MM.1S (cell line): Measurements from ENCODE around the gene COL26A1.
"Not testable (repeated sequence)": the region's sequence is repeated elsewhere in the genome, so short reads cannot be mapped to it uniquely, and the experiment has no call there.

Experiments used
- DNase-seq: peaks from one replicate; pipeline ENCODE4 v3.0.0-alpha.2; 2015
- H2AFZ ChIP-seq: fragments of 300-600 bp; sonication (generic); 2 replicates; pipeline ENCODE4 v1.6.0; 2016; ENCODE audit warnings: antibody characterized with exemption, low read length
- H3F3A ChIP-seq: fragments of 300-600 bp; sonication (generic); 2 replicates; pipeline ENCODE4 v1.6.1; 2016; ENCODE audit warnings: mild to moderate bottlenecking, antibody characterized with exemption, low read length, moderate library complexity, mixed read lengths; ENCODE audit not compliant: insufficient read depth
- H3K27ac ChIP-seq: fragments of 300-600 bp; sonication (generic); 2 replicates; pipeline ENCODE4 v1.5.1; 2016; ENCODE audit warnings: mild to moderate bottlenecking, low read length
- H3K27me3 ChIP-seq: fragments of 300-600 bp; sonication (generic); replicated peaks from 2 replicates; pipeline ENCODE4 v1.6.0; 2016; ENCODE audit warnings: low read length; ENCODE audit not compliant: insufficient read depth
- H3K36me3 ChIP-seq: fragments of 300-600 bp; sonication (generic); replicated peaks from 2 replicates; pipeline ENCODE4 v1.6.1; 2016; ENCODE audit warnings: mild to moderate bottlenecking, low read length, mixed read lengths; ENCODE audit not compliant: insufficient read depth
- H3K4me1 ChIP-seq: fragments of 300-600 bp; sonication (generic); 2 replicates; pipeline ENCODE4 v1.6.1; 2016; ENCODE audit warnings: low read length, mixed read lengths
- H3K4me2 ChIP-seq: fragments of 300-600 bp; sonication (generic); 2 replicates; pipeline ENCODE4 v1.6.0; 2016; ENCODE audit warnings: low read depth, low read length
- H3K4me3 ChIP-seq: fragments of 300-600 bp; sonication (generic); 2 replicates; pipeline ENCODE4 v1.5.1; 2016; ENCODE audit warnings: low read length, mixed read lengths
- H3K79me2 ChIP-seq: fragments of 300-600 bp; sonication (generic); 2 replicates; pipeline ENCODE4 v1.6.1; 2016; ENCODE audit warnings: mixed run types, low read length, mixed read lengths
- H3K9ac ChIP-seq: fragments of 300-600 bp; sonication (generic); 2 replicates; pipeline ENCODE4 v1.6.1; 2016; ENCODE audit warnings: low read length, mixed read lengths
- H3K9me2 ChIP-seq: fragments of 300-600 bp; sonication (generic); replicated peaks from 2 replicates; pipeline ENCODE4 v1.6.1; 2016; ENCODE audit warnings: mild to moderate bottlenecking, low read length, mixed read lengths; ENCODE audit not compliant: insufficient read depth
- H3K9me3 ChIP-seq: fragments of 300-600 bp; sonication (generic); replicated peaks from 2 replicates; pipeline ENCODE4 v1.6.1; 2016; ENCODE audit warnings: mild to moderate bottlenecking, low read length, mixed read lengths; ENCODE audit not compliant: insufficient read depth
- H4K20me1 ChIP-seq: fragments of 300-600 bp; sonication (generic); 2 replicates; pipeline ENCODE4 v1.6.1; 2016; ENCODE audit warnings: mild to moderate bottlenecking, low read length, moderate library complexity, mixed read lengths; ENCODE audit not compliant: insufficient read depth
- EZH2 ChIP-seq: fragments of 300-600 bp; sonication (generic); optimal IDR thresholded peaks from 2 replicates; pipeline ENCODE3; 2017; ENCODE audit warnings: low read depth, mild to moderate bottlenecking, antibody characterized with exemption, low read length, mixed read lengths
- EZH2phosphoT487 ChIP-seq: fragments of 300-600 bp; sonication (generic); IDR thresholded peaks from 2 replicates; pipeline ENCODE4 v1.6.1; 2018; ENCODE audit warnings: antibody characterized with exemption, low read length
- TF ChIP-seq, protein P1 (sequence below): fragments of 300-600 bp; sonication (generic); IDR thresholded peaks from 2 replicates; pipeline ENCODE4 v1.5.1; 2016; ENCODE audit warnings: antibody characterized with exemption, low read length, mixed read lengths

Gene COL26A1

DNA sequence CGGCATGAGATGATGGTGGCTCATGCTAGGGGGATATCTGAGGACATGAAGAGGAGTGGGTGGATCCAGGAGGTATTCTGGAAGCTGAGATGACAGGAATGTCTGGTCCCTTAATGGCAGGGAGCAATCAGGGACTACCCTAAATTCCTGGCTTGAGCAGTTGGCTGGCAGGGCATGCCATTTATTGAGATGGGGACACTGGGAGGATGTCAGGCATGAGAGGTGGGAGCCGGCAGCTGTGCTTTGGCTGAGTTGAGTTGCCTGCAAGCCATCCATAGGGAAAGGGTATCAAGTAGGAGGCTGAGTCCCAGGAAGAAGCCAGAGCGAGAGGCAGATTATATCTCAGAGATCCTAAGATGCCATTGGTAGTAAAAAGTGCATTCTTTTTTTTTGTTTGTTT is 69.6 kb downstream of the COL26A1 start:
- no peaks in the 10 kb centered on the region for H3K9me2 ChIP-seq
- no peaks in the 10 kb centered on the region for H3F3A ChIP-seq
- TF ChIP-seq EZH2 (no peak), EZH2phosphoT487 (no peak)
- TF ChIP-seq, protein P1, sequence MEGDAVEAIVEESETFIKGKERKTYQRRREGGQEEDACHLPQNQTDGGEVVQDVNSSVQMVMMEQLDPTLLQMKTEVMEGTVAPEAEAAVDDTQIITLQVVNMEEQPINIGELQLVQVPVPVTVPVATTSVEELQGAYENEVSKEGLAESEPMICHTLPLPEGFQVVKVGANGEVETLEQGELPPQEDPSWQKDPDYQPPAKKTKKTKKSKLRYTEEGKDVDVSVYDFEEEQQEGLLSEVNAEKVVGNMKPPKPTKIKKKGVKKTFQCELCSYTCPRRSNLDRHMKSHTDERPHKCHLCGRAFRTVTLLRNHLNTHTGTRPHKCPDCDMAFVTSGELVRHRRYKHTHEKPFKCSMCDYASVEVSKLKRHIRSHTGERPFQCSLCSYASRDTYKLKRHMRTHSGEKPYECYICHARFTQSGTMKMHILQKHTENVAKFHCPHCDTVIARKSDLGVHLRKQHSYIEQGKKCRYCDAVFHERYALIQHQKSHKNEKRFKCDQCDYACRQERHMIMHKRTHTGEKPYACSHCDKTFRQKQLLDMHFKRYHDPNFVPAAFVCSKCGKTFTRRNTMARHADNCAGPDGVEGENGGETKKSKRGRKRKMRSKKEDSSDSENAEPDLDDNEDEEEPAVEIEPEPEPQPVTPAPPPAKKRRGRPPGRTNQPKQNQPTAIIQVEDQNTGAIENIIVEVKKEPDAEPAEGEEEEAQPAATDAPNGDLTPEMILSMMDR: no peak
- H3K27ac ChIP-seq: no peak overlapping the region
- peaks cover 92% of the 10 kb centered on the region for H3K27me3 ChIP-seq
- H3K79me2 ChIP-seq: no peaks in the 10 kb centered on the region
- no peaks in the 10 kb centered on the region for H4K20me1 ChIP-seq
- no peak overlapping the region for H3K9ac ChIP-seq
- H3K4me1 ChIP-seq: no peaks in the 10 kb centered on the region
- no peaks in the 10 kb centered on the region for H3K36me3 ChIP-seq
- DNase-seq: no peak
- H3K4me2 ChIP-seq: no peak overlapping the region
- H2AFZ ChIP-seq: no peak overlapping the region
- no peak overlapping the region for H3K4me3 ChIP-seq
- no peaks in the 10 kb centered on the region for H3K9me3 ChIP-seq

DNA sequence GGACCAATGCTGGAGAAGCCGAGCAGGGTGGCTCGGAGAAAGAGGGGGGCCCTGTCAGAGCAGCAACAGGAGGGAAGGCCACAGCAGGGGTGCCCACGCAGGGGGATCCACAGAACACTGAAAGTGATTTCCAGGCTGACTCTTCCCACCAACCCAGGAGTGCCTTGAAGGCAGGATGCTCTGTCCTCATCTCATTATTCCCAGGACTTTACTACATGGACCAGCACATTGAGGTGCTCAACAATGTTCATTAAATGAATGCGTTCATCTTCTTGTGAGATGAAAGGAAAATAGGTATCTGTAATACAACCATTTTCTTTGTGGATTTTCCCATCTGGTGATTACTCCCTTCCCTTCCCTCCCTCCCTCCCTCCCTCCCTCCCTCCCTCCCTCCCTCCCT is 71.0 kb downstream of the COL26A1 start:
- Histone ChIP-seq H3K4me1 (no peaks in the 10 kb centered on the region), H3K4me3 (no peak overlapping the region), H3K9ac (no peak overlapping the region), H4K20me1 (no peaks in the 10 kb centered on the region), H3K9me2 (no peaks in the 10 kb centered on the region), H3K9me3 (no peaks in the 10 kb centered on the region), H2AFZ (no peak overlapping the region), H3K27ac (no peak overlapping the region), H3K27me3 (peaks cover 85% of the 10 kb centered on the region), H3K79me2 (no peaks in the 10 kb centered on the region), H3K4me2 (no peak overlapping the region), H3K36me3 (no peaks in the 10 kb centered on the region), H3F3A (no peaks in the 10 kb centered on the region)
- TF ChIP-seq, protein P1: no peak
- TF ChIP-seq EZH2 (no peak), EZH2phosphoT487 (no peak)
- DNase-seq: no peak

DNA sequence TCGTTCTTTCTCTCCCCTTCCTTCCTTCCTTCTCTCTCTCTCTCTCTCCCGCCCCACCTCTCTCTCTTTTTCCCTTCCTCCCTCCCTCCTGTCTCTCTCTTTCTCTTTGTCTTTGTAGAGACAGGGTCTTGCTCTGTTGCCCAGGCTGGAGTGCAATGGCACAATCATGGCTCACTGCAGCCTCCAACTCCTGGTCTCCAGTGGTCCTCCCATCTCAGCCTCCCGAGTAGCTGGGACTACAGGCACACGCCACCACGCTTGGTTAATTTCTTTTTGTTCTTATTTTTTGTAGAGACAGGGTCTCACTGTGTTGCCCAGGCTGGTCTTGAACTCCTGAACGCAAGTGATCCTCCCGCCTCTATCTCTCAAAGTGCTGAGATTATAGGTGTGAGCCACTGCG is 71.5 kb downstream of the COL26A1 start:
- H3K9me2 ChIP-seq: not testable (repeated sequence)

DNA sequence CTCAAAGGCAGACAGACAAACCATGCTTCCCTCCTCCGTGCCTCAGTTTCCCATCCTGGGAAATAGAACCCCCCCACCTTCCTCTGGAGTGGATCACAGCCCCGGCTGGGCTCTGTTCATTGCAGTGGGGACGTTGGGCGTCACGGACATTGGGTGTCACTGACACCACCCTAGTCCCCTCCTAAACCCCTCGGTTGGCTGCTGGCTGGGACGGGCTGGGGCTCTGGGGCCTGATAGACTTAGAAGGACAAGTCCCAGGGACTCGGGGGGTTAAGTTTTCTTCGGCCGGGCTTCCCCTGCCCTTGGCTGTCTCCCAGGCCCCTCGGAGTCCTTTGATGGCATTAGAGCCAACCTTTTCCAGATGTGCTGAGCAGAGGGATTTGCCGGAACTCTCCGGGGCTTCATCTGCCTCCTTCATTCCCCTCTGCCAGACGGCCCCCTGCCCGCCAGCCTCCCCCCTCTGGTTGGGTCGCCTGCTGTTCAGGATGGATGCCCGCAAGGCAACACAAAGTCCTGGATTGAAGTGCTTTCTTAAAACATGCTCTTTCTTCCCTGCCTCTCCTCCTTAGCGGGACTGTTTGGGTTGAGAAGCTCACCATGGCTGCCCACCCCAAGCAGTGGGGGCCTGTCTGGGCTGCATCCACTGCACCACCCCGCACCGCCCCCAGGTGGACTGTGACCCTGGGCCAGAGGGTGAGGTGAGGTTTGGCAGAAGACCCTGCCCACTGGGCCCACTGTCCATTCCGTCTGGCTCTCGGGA is 73.0 kb downstream of the COL26A1 start:
- no peak overlapping the region for H3K4me3 ChIP-seq
- no peaks in the 10 kb centered on the region for H3K4me1 ChIP-seq
- H3K79me2 ChIP-seq: no peaks in the 10 kb centered on the region
- no peak for TF ChIP-seq EZH2
- TF ChIP-seq, protein P1: no peak
- TF ChIP-seq EZH2phosphoT487: no peak
- H3F3A ChIP-seq: no peaks in the 10 kb centered on the region
- H3K27me3 ChIP-seq: peaks cover 65% of the 10 kb centered on the region
- H3K4me2 ChIP-seq: no peak overlapping the region
- H3K9ac ChIP-seq: no peak overlapping the region
- H3K9me3 ChIP-seq: no peaks in the 10 kb centered on the region
- no peak for DNase-seq
- H4K20me1 ChIP-seq: no peaks in the 10 kb centered on the region
- H2AFZ ChIP-seq: no peak overlapping the region
- H3K9me2 ChIP-seq: no peaks in the 10 kb centered on the region
- H3K27ac ChIP-seq: no peak overlapping the region
- no peaks in the 10 kb centered on the region for H3K36me3 ChIP-seq

More for the DNA sequence above, 71.5 kb downstream of the COL26A1 start:
- not testable (repeated sequence) for DNase-seq, H2AFZ ChIP-seq, H3K36me3 ChIP-seq, H3K79me2 ChIP-seq, H3K27ac ChIP-seq, H3K4me1 ChIP-seq, H3K9ac ChIP-seq, H3K4me2 ChIP-seq, H3K9me3 ChIP-seq, H3F3A ChIP-seq, H3K4me3 ChIP-seq, H4K20me1 ChIP-seq
- H3K27me3 ChIP-seq: peaks cover 80% of the 10 kb centered on the region
